Lung (tissue), 12 donors: ENCODE results near the gene RASGRP3. TPM values are rescaled to one million over a fixed set of nuclear protein-coding genes. Genes with fewer than 3 reads are reported as not detected.

Source experiments
- ATAC-seq: fragments of 200-7000 bp; cut with Tn5 transposase; one replicate; pipeline ENCODE4 v1.9.1; 2020; ENCODE audit warnings: moderate number of reproducible peaks; ENCODE audit not compliant: insufficient read depth, low FRiP score
- DNase-seq, 3 donors: peaks; one replicate each; pipeline ENCODE4 v3.0.0-alpha.2; 2013 to 2017
- H3K27ac ChIP-seq, 2 donors: one replicate each; pipeline ENCODE4 v1.5.1; 2013; ENCODE audit warnings: mild to moderate bottlenecking in 2 of 2, moderate library complexity in 2 of 2, control low read depth in 1 of 2, inconsistent platforms in 1 of 2, low read depth in 1 of 2, low read length in 1 of 2
- H3K27me3 ChIP-seq, 3 donors: one replicate each; pipeline ENCODE4 v1.5.1; 2013; ENCODE audit warnings: low read length in 2 of 3; ENCODE audit not compliant: control insufficient read depth in 3 of 3, insufficient read depth in 3 of 3
- H3K36me3 ChIP-seq, 4 donors: one replicate each; pipeline ENCODE4 v1.5.1; 2013; ENCODE audit warnings: low read length in 4 of 4, mild to moderate bottlenecking in 1 of 4, moderate library complexity in 1 of 4; ENCODE audit not compliant: control insufficient read depth in 4 of 4, insufficient read depth in 4 of 4
- H3K4me1 ChIP-seq, 5 donors: one replicate each; pipeline ENCODE4 v1.5.1; 2013; ENCODE audit warnings: low read length in 5 of 5, mild to moderate bottlenecking in 2 of 5, moderate library complexity in 1 of 5; ENCODE audit not compliant: control insufficient read depth in 5 of 5, insufficient read depth in 5 of 5
- H3K4me3 ChIP-seq: one replicate; pipeline ENCODE4 v1.5.1; 2013; ENCODE audit warnings: mild to moderate bottlenecking, control low read depth, moderate library complexity
- H3K9ac ChIP-seq, 2 donors: one replicate each; pipeline ENCODE4 v1.5.1; 2013; ENCODE audit warnings: low read length in 2 of 2, control low read depth in 1 of 2; ENCODE audit not compliant: insufficient read depth in 1 of 2
- H3K9me3 ChIP-seq, 4 donors: one replicate each; pipeline ENCODE4 v1.5.1; 2013; ENCODE audit warnings: low read length in 3 of 4, mild to moderate bottlenecking in 1 of 4, moderate library complexity in 1 of 4; ENCODE audit not compliant: control insufficient read depth in 4 of 4, insufficient read depth in 3 of 4
- WGBS, 2 donors: extraction: QIAGEN DNeasy Blood & Tissue Kit; methylation state at CpG; one replicate each; pipeline ENCODE4 v1.1.7; 2013; 5-methylcytosine and 5-hydroxymethylcytosine counted together
- polyA plus RNA-seq, 2 donors: library from polyadenylated mRNA; stranded (reverse); fragments of 200-250 nt; gene quantifications; one replicate each; pipeline ENCODE4 v1.2.1, GENCODE V29; 2013
- total RNA-seq, 2 donors: library from RNA; depleted of rRNA in 1 of 2; stranded (reverse); fragments of >200 nt in 1 of 2; gene quantifications; one replicate each; pipeline ENCODE4 v1.2.1, GENCODE V29; 2014 to 2021
- TF ChIP-seq, protein P1 (sequence below): IDR thresholded peaks from 2 replicates; pipeline ENCODE4 v1.5.1; 2012; ENCODE audit warnings: mild to moderate bottlenecking; ENCODE audit errors: control extremely low read depth, extremely low read depth
- donor health status: control.
- donor health status: control.
- donor health status: Bipolar disorder and iron deficiency.
- donor health status: healthy.
- donor health status: DM: yes; HTN: yes; CAD: no.

Gene RASGRP3
- total and polyA plus RNA-seq, 4 donors: 3.6 to 36.6 (median 10.5) TPM

DNA sequence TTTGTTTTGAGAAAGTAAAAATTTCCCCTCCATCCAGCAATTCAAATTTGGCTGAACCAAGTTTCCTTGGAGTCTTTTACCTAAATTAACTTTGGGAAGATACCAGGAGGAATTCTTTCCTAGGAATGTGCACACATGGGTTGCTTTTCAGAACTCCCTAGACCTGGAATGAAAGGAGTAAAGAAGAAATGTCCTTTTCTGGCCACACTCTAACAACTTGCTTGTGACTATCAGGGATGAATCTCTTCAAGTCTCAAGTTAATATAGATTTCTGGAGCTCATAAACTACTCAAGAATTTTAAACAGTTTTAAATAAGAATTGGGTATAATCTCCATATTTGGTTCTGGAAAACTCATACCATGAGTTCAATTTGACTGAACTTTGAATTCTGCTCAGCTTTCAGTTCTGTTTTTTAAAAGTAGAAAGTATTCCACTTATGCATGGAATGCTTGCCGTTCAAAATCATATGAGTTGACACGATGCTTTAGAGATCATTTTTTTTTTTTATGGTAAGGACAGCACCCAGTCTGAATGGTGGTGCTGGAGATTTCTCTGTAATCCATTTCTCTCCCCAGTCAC, 7.7 kb downstream of the RASGRP3 start:
- H3K27me3 ChIP-seq: peaks cover 0 to 2% (median 0%) of the 10 kb centered on the region in 3 donors
- 24 to 65% methylated on average over 2 of the region's 2 CpGs for WGBS, 2 donors
- peak overlapping the region in 1 of 2 donors; percentile 74 for H3K27ac ChIP-seq
- no peak overlapping the region for H3K9ac ChIP-seq
- ATAC-seq (no peak), DNase-seq (no peak)
- peaks cover 0 to 3% (median 3%) of the 10 kb centered on the region in 4 donors for H3K9me3 ChIP-seq
- H3K4me1 ChIP-seq: peaks cover 0 to 15% (median 0%) of the 10 kb centered on the region in 5 donors
- TF ChIP-seq, protein P1, sequence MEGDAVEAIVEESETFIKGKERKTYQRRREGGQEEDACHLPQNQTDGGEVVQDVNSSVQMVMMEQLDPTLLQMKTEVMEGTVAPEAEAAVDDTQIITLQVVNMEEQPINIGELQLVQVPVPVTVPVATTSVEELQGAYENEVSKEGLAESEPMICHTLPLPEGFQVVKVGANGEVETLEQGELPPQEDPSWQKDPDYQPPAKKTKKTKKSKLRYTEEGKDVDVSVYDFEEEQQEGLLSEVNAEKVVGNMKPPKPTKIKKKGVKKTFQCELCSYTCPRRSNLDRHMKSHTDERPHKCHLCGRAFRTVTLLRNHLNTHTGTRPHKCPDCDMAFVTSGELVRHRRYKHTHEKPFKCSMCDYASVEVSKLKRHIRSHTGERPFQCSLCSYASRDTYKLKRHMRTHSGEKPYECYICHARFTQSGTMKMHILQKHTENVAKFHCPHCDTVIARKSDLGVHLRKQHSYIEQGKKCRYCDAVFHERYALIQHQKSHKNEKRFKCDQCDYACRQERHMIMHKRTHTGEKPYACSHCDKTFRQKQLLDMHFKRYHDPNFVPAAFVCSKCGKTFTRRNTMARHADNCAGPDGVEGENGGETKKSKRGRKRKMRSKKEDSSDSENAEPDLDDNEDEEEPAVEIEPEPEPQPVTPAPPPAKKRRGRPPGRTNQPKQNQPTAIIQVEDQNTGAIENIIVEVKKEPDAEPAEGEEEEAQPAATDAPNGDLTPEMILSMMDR: no peak
- H3K4me3 ChIP-seq: no peak overlapping the region
- H3K36me3 ChIP-seq: no peaks in the 10 kb centered on the region

DNA sequence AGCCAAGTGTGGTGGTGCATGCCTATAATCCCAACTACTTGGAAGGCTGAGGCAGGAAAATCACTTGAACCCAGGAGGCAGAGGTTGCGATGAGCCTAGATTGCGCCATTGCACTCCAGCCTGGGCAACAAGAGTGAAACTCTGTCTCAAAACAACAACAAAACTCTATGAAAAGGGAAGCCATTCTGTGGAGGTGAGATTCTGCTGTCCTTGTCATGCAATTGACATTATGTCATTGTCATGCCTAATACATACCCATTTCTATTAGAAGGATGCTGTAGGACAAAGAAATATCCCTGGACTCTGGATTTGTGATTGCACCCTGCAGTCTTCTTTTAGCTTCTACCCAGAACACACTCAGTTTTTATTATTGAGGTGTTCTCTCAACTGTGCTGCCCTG, 8.6 kb downstream of the RASGRP3 start:
- ATAC-seq (no peak), DNase-seq (no peak)
- TF ChIP-seq, protein P1: no peak
- WGBS, 2 donors: 79 to 88% methylated on average over 2 of the region's 2 CpGs
- Histone ChIP-seq H3K4me1 (peaks cover 0 to 21% (median 0%) of the 10 kb centered on the region in 5 donors), H3K36me3 (no peaks in the 10 kb centered on the region), H3K4me3 (no peak overlapping the region), H3K9ac (no peak overlapping the region), H3K27me3 (no peaks in the 10 kb centered on the region), H3K9me3 (peaks cover 0 to 3% (median 3%) of the 10 kb centered on the region in 4 donors), H3K27ac (no peak overlapping the region)

DNA sequence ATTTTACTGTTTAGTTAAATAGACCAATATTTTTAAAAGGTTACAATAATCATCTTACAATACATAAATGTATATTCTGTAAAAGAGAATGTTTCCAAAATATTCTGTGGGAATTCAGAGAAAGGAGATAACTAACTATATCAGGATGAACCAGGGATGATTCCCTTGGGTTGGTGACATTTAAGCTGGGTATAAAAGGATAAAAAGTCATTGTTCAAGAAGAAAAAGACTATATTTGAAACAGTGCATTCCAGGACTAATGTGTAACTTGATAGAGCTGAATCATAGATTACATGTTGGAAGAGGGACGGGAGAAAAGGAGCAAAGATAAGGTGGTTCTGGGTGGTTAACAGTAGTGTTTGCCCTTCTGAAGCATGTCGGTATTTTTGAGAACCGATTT, 10.1 kb downstream of the RASGRP3 start:
- no peaks in the 10 kb centered on the region for H3K36me3 ChIP-seq
- TF ChIP-seq, protein P1: no peak
- peaks cover 0 to 24% (median 0%) of the 10 kb centered on the region in 5 donors for H3K4me1 ChIP-seq
- H3K9ac ChIP-seq: no peak overlapping the region
- H3K9me3 ChIP-seq: peaks cover 0 to 3% (median 3%) of the 10 kb centered on the region in 4 donors
- no peaks in the 10 kb centered on the region for H3K27me3 ChIP-seq
- no peak for ATAC-seq
- 96 to 99% methylated on average over 3 of the region's 3 CpGs for WGBS, 2 donors
- no peak overlapping the region for H3K4me3 ChIP-seq
- H3K27ac ChIP-seq: no peak overlapping the region
- DNase-seq: no peak
